ENCODE measurements around the gene CFAP119.

CFAP119 gene

DNA sequence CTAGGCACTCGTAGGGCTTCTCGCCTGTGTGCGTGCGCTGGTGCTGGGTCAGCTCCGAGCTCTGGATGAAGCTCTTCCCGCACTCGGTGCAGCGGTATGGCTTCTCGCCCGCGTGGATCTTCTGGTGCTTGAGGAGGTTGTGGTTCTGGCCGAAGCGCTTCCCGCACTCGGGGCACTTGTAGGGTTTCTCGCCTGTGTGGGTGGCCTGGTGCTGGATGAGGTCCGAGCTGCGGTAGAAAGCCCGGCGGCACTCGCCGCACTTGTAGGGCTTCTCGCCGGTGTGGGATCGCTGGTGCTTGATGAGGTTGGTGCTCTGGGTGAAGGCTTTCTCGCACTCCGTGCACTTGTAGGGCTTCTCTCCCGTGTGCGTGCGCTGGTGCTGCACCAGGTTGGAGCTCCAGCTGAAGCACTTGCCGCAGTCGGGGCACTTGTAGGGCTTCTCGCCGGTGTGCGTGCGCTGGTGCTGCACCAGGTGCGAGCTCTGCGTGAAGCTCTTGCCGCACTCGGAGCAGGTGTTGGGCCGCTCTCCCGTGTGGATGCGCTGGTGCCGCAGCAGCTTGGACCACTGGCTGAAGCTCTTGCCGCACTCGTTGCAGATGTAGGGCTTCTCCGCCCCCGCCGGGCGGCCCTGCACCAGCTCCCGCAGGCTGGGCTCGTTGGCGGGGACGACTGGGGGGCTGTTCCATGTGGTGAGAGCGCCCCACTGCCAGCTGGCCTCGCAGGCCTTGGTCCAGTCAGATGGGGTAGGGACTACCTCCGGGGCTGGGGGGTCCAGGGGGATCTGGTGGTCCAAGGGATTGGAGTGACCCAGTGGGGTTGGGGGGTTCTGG is 21.6 kb upstream of the CFAP119 start:
- Histone ChIP-seq H3K79me1 (ENCODE audit: low read length) (peaks cover 9% of the 10 kb centered on the region), H4K5ac (ENCODE audit: low read length) (no peak overlapping the region), H3K23ac (ENCODE audit: low read length) (no peak overlapping the region), H3K18ac (ENCODE audit: low read length) (no peak overlapping the region), H2BK15ac (replicated peaks; ENCODE audit: low read depth) (no peak overlapping the region), H3K4me2 (ENCODE audit: low read length) (no peak overlapping the region), H3K79me2 (ENCODE audit: control insufficient read depth, insufficient read depth, low read length) (peaks cover 15% of the 10 kb centered on the region), H3K4me1 (ENCODE audit: control insufficient read depth, low read depth, low read length) (peaks cover 2% of the 10 kb centered on the region), H3K36me3 (ENCODE audit: control insufficient read depth, insufficient read depth, low read length) (peaks cover 4% of the 10 kb centered on the region), H2BK120ac (ENCODE audit: low read depth, low read length) (no peak overlapping the region), H3K27ac (ENCODE audit: low read depth, low read length) (no peak overlapping the region), H2BK5ac (ENCODE audit: low read length) (no peak overlapping the region), H2AK5ac (ENCODE audit: low read length) (no peak overlapping the region), H3K27me3 (ENCODE audit: insufficient read depth, low read length, poor library complexity) (no peaks in the 10 kb centered on the region), H3K9ac (ENCODE audit: low read length) (no peak overlapping the region), H4K8ac (ENCODE audit: low read depth, low read length) (no peak overlapping the region), H3K4me3 (ENCODE audit: low read length) (no peak overlapping the region), H3K4ac (ENCODE audit: low read depth, low read length) (no peak overlapping the region), H3K56ac (ENCODE audit: low read length) (no peak overlapping the region)
- no peak for DNase-seq
- WGBS (ENCODE audit: extremely low coverage, insufficient coverage, low lambda C conversion rate), result no CpG with 5 or more reads among the region's 57 CpGs

DNA sequence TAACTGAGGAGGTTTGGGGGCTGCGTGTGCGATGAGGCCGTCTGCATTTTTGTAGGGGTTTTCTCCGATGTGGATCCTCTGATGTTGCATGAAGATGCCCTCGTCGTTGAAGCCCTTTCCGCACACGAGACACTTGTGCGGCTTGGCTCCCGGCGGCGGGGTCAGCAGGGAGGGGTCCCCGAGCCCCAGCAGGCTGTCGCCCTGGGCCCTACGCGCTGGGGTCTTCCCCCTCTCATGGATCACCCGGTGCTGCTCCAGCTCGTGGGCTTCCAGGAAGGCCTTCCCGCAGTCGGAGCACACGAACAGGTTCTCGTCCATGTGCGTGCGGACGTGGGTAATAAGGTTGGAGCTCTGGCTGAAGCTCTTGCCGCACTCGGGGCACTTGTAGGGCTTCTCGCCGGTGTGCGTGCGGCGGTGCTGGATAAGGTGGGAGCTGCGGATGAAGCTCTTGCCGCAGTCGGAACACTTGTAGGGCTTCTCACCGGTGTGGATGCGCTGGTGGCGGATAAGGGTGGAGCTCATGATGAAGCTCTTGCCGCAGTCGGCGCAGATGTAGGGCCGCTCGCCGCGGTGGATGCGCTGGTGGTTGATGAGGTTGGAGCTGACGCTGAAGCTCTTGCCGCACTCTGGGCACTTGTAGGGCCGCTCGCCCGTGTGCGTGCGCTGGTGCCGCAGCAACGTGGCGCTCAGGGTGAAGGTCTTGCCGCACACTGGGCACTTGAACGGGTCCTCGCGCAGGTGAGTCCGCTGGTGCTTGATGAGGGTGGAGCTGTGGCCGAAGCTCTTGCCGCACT is 20.8 kb upstream of the CFAP119 start:
- Histone ChIP-seq H3K4me1 (ENCODE audit: control insufficient read depth, low read depth, low read length) (peaks cover 2% of the 10 kb centered on the region), H3K4ac (ENCODE audit: low read depth, low read length) (no peak overlapping the region), H3K9ac (ENCODE audit: low read length) (no peak overlapping the region), H4K8ac (ENCODE audit: low read depth, low read length) (no peak overlapping the region), H2BK5ac (ENCODE audit: low read length) (no peak overlapping the region), H3K4me2 (ENCODE audit: low read length) (no peak overlapping the region), H3K27me3 (ENCODE audit: insufficient read depth, low read length, poor library complexity) (no peaks in the 10 kb centered on the region), H3K79me2 (ENCODE audit: control insufficient read depth, insufficient read depth, low read length) (peaks cover 15% of the 10 kb centered on the region), H3K36me3 (ENCODE audit: control insufficient read depth, insufficient read depth, low read length) (peaks cover 4% of the 10 kb centered on the region), H2BK15ac (replicated peaks; ENCODE audit: low read depth) (no peak overlapping the region), H2BK120ac (ENCODE audit: low read depth, low read length) (no peak overlapping the region), H3K4me3 (ENCODE audit: low read length) (no peak overlapping the region), H4K5ac (ENCODE audit: low read length) (no peak overlapping the region), H3K79me1 (ENCODE audit: low read length) (peaks cover 9% of the 10 kb centered on the region), H2AK5ac (ENCODE audit: low read length) (no peak overlapping the region), H3K27ac (ENCODE audit: low read depth, low read length) (no peak overlapping the region), H3K18ac (ENCODE audit: low read length) (no peak overlapping the region), H3K56ac (ENCODE audit: low read length) (no peak overlapping the region), H3K23ac (ENCODE audit: low read length) (no peak overlapping the region)
- WGBS (ENCODE audit: extremely low coverage, insufficient coverage, low lambda C conversion rate), result no CpG with 5 or more reads among the region's 63 CpGs
- no peak for DNase-seq

DNA sequence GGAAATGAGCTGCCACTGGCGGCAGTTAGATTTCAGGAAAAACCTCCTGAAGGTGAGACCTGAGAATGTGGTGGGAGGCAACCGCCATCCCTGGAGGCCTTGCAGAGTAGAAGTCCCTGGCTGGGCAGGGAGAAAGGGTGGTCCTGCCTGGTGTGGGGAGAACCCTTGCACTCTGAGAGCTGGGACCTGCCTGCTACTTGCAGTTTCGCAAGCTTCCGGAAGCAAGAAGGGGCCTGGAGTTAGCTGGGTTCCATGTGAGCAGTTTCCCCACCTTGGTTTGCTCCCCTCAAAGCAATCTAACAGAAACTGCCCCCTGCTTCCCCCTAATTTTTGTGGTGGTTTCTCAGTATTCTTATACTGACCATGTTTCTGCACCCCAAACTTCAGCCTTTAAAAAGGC is 18.7 kb upstream of the CFAP119 start:
- no peak for DNase-seq
- WGBS (ENCODE audit: extremely low coverage, insufficient coverage, low lambda C conversion rate), result no CpG with 5 or more reads among the region's 4 CpGs
- no peak overlapping the region for H3K4me2 ChIP-seq (ENCODE audit: low read length)

DNA sequence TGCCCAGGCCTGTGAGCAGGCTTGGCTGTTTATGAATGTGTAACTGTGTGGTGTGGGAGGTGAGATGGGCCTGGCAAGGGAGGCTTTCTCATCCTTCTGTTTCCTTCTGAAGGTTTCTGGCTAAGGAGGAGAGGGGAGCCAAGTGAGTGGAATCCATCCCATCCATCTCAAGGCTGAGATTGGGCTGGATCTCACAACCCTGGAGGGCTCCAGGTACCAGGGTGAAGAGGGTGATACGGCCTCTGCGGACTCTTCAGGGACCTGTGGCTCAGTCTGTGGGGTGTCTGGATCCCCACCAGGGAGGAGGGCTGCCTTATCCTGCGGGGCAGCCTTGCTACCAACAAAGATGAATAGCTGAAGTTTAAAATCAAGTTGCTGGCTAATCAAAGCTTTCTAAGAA is 18.2 kb upstream of the CFAP119 start:
- H3K4me1 ChIP-seq (ENCODE audit: control insufficient read depth, low read depth, low read length), result no peaks in the 10 kb centered on the region
- H3K79me1 ChIP-seq (ENCODE audit: low read length), result peaks cover 3% of the 10 kb centered on the region
- no peak overlapping the region for H3K18ac ChIP-seq (ENCODE audit: low read length)
- H2BK15ac ChIP-seq (replicated peaks; ENCODE audit: low read depth), result no peak overlapping the region
- WGBS (ENCODE audit: extremely low coverage, insufficient coverage, low lambda C conversion rate), result no CpG with 5 or more reads among the region's 3 CpGs
- no peak overlapping the region for H3K4me2 ChIP-seq (ENCODE audit: low read length)
- H2BK5ac ChIP-seq (ENCODE audit: low read length), result no peak overlapping the region
- H3K9ac ChIP-seq (ENCODE audit: low read length), result no peak overlapping the region
- H3K4ac ChIP-seq (ENCODE audit: low read depth, low read length), result no peak overlapping the region
- H2AK5ac ChIP-seq (ENCODE audit: low read length), result no peak overlapping the region
- DNase-seq, result no peak
- peaks cover 1% of the 10 kb centered on the region for H3K79me2 ChIP-seq (ENCODE audit: control insufficient read depth, insufficient read depth, low read length)
- H4K8ac ChIP-seq (ENCODE audit: low read depth, low read length), result no peak overlapping the region
- H2BK120ac ChIP-seq (ENCODE audit: low read depth, low read length), result no peak overlapping the region
- H3K36me3 ChIP-seq (ENCODE audit: control insufficient read depth, insufficient read depth, low read length), result peaks cover 4% of the 10 kb centered on the region
- no peak overlapping the region for H4K5ac ChIP-seq (ENCODE audit: low read length)
- H3K27ac ChIP-seq (ENCODE audit: low read depth, low read length), result no peak overlapping the region
- H3K4me3 ChIP-seq (ENCODE audit: low read length), result no peak overlapping the region
- H3K27me3 ChIP-seq (ENCODE audit: insufficient read depth, low read length, poor library complexity), result no peaks in the 10 kb centered on the region
- H3K23ac ChIP-seq (ENCODE audit: low read length), result no peak overlapping the region
- no peak overlapping the region for H3K56ac ChIP-seq (ENCODE audit: low read length)

More for the DNA sequence above, 18.7 kb upstream of the CFAP119 start:
- Histone ChIP-seq H3K27ac (ENCODE audit: low read depth, low read length) (no peak overlapping the region), H3K18ac (ENCODE audit: low read length) (no peak overlapping the region), H3K23ac (ENCODE audit: low read length) (no peak overlapping the region), H3K4me3 (ENCODE audit: low read length) (no peak overlapping the region), H4K5ac (ENCODE audit: low read length) (no peak overlapping the region), H3K36me3 (ENCODE audit: control insufficient read depth, insufficient read depth, low read length) (peaks cover 4% of the 10 kb centered on the region), H2BK120ac (ENCODE audit: low read depth, low read length) (no peak overlapping the region), H2BK15ac (replicated peaks; ENCODE audit: low read depth) (no peak overlapping the region), H3K56ac (ENCODE audit: low read length) (no peak overlapping the region), H4K8ac (ENCODE audit: low read depth, low read length) (no peak overlapping the region), H3K27me3 (ENCODE audit: insufficient read depth, low read length, poor library complexity) (no peaks in the 10 kb centered on the region), H3K4ac (ENCODE audit: low read depth, low read length) (no peak overlapping the region), H3K9ac (ENCODE audit: low read length) (no peak overlapping the region), H2AK5ac (ENCODE audit: low read length) (no peak overlapping the region), H2BK5ac (ENCODE audit: low read length) (no peak overlapping the region), H3K79me2 (ENCODE audit: control insufficient read depth, insufficient read depth, low read length) (peaks cover 6% of the 10 kb centered on the region), H3K79me1 (ENCODE audit: low read length) (peaks cover 8% of the 10 kb centered on the region), H3K4me1 (ENCODE audit: control insufficient read depth, low read depth, low read length) (no peaks in the 10 kb centered on the region)

DNA sequence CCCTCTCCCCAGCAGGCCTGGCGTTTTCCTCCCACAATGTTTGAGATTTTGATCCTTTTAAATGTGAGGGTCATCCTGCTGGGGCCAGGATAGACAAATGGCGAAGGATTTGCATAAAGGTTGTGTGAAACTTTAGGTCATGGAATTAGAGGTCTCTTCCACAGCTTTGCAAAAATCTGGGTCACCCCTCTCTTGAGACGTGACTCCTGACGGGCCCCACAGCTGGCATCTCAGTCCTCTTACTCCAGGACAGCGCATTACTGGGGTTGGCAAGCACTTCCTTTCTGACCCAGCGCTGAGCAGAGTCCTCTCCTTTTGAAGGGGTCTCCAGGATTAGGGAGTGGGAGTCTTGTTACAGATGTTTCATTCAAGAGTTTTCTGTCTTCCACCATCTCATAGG is 17.7 kb upstream of the CFAP119 start:
- no CpG with 5 or more reads among the region's 6 CpGs for WGBS (ENCODE audit: extremely low coverage, insufficient coverage, low lambda C conversion rate)
- Histone ChIP-seq H3K9ac (ENCODE audit: low read length) (no peak overlapping the region), H3K27ac (ENCODE audit: low read depth, low read length) (no peak overlapping the region), H3K4me3 (ENCODE audit: low read length) (no peak overlapping the region), H3K79me1 (ENCODE audit: low read length) (peaks cover 2% of the 10 kb centered on the region), H3K18ac (ENCODE audit: low read length) (no peak overlapping the region), H2BK5ac (ENCODE audit: low read length) (no peak overlapping the region), H4K8ac (ENCODE audit: low read depth, low read length) (no peak overlapping the region), H4K5ac (ENCODE audit: low read length) (no peak overlapping the region), H3K56ac (ENCODE audit: low read length) (no peak overlapping the region), H3K4me2 (ENCODE audit: low read length) (no peak overlapping the region), H3K36me3 (ENCODE audit: control insufficient read depth, insufficient read depth, low read length) (peaks cover 4% of the 10 kb centered on the region), H2AK5ac (ENCODE audit: low read length) (no peak overlapping the region), H3K4ac (ENCODE audit: low read depth, low read length) (no peak overlapping the region), H3K4me1 (ENCODE audit: control insufficient read depth, low read depth, low read length) (no peaks in the 10 kb centered on the region), H2BK15ac (replicated peaks; ENCODE audit: low read depth) (no peak overlapping the region), H3K27me3 (ENCODE audit: insufficient read depth, low read length, poor library complexity) (no peaks in the 10 kb centered on the region), H3K79me2 (ENCODE audit: control insufficient read depth, insufficient read depth, low read length) (no peaks in the 10 kb centered on the region), H3K23ac (ENCODE audit: low read length) (no peak overlapping the region), H2BK120ac (ENCODE audit: low read depth, low read length) (no peak overlapping the region)
- no peak for DNase-seq
